ENCODE measurements around the gene DNAI7. TPM values are rescaled to one million over a fixed set of nuclear protein-coding genes. Genes with fewer than 3 reads are reported as not detected.
A peak's percentile ranks its signal among the peaks of the same experiment; 100 is the strongest.

DNAI7 gene
- total and polyA plus RNA-seq, 4 donors = 0.07 to 0.17 (median 0.14) TPM; not detected in 1

DNA sequence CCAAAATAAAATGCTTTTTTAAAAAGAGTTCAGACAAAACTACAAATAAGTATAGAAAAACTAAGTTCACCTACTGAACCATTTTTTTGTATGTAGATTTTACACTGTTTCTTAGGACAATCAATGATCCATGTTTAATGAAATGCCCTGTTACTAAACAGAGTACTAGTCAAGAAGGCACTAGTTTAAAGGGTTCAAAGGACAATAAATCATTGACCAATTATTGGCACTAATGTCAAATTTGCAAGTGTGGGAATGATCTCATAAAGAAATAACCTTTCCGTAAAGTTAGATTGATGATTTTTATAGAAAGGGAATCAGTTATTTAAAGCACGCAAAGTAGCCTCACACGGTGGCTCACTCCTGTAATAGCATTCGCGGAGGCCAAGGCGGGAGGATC, 4.2 kb downstream of the DNAI7 start:
- Histone ChIP-seq H3K27me3 (ENCODE audit: control insufficient read depth in 4 of 4, insufficient read depth in 4 of 4, low read length in 3 of 4) (no peaks in the 10 kb centered on the region), H3K9ac (ENCODE audit: low read depth in 1 of 2, low read length in 2 of 2) (no peak overlapping the region), H3K36me3 (ENCODE audit: control insufficient read depth in 4 of 4, insufficient read depth in 3 of 4, low read depth in 1 of 4, low read length in 3 of 4) (no peaks in the 10 kb centered on the region), H3K27ac (ENCODE audit: low read depth in 1 of 2, low read length in 2 of 2) (no peak overlapping the region), H3K4me1 (ENCODE audit: control insufficient read depth in 4 of 4, insufficient read depth in 4 of 4, low read length in 3 of 4) (peaks cover 0 to 9% (median 5%) of the 10 kb centered on the region in 4 donors), H3K9me3 (ENCODE audit: control insufficient read depth in 4 of 4, low read length in 3 of 4) (no peaks in the 10 kb centered on the region), H3K4me3 (ENCODE audit: low read depth in 1 of 3, low read length in 3 of 3) (no peak overlapping the region)
- no peak for DNase-seq (ENCODE audit: low spot score)
- no peak for TF ChIP-seq YY1 (IDR thresholded peaks at IDR 0.05)
- no peak for TF ChIP-seq RXRA (IDR thresholded peaks at IDR 0.05)
- peak in 1 of 2 donors; percentile 53 for TF ChIP-seq HNF4A (conservative IDR thresholded peaks at IDR 0.05)
- peak; percentile 13 for TF ChIP-seq SP1 (IDR thresholded peaks at IDR 0.05)
- TF ChIP-seq, protein P1, sequence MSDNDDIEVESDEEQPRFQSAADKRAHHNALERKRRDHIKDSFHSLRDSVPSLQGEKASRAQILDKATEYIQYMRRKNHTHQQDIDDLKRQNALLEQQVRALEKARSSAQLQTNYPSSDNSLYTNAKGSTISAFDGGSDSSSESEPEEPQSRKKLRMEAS (IDR thresholded peaks at IDR 0.05) = no peak
- 94% methylated on average over 6 of the region's 6 CpGs for WGBS

DNA sequence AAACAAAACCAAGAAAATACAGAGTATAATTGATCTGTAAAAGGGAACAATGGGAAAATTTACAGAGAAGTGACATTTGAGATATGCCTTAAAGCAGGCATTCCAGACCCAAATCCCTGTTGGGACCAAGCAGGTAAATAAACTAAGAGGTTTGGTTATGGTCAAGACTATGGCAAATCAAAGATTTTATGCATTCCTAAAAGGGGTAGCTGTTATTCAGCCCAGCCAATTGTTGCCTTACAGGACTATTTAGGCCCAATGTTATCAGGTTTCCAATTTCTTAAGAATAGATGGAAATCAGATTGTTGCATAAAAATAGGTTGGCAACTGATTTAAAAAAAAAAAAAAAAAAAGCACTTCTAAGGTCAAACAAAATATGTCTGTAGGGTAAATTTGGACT, 5.3 kb downstream of the DNAI7 start:
- Histone ChIP-seq H3K4me1 (ENCODE audit: control insufficient read depth in 4 of 4, insufficient read depth in 4 of 4, low read length in 3 of 4) (peaks cover 0 to 5% (median 3%) of the 10 kb centered on the region in 4 donors), H3K27ac (ENCODE audit: low read depth in 1 of 2, low read length in 2 of 2) (no peak overlapping the region), H3K4me3 (ENCODE audit: low read depth in 1 of 3, low read length in 3 of 3) (no peak overlapping the region), H3K36me3 (ENCODE audit: control insufficient read depth in 4 of 4, insufficient read depth in 3 of 4, low read depth in 1 of 4, low read length in 3 of 4) (no peaks in the 10 kb centered on the region), H3K9me3 (ENCODE audit: control insufficient read depth in 4 of 4, low read length in 3 of 4) (no peaks in the 10 kb centered on the region), H3K9ac (ENCODE audit: low read depth in 1 of 2, low read length in 2 of 2) (no peak overlapping the region), H3K27me3 (ENCODE audit: control insufficient read depth in 4 of 4, insufficient read depth in 4 of 4, low read length in 3 of 4) (no peaks in the 10 kb centered on the region)
- no peak for DNase-seq (ENCODE audit: low spot score)
- TF ChIP-seq EGR1 (IDR thresholded peaks at IDR 0.05; ENCODE audit: low read depth in 2 of 2) (no peak), HNF4A (conservative IDR thresholded peaks at IDR 0.05) (no peak), YY1 (IDR thresholded peaks at IDR 0.05) (no peak), TAF1 (conservative IDR thresholded peaks at IDR 0.05) (no peak), FOXA2 (IDR thresholded peaks at IDR 0.05) (no peak), RAD21 (IDR thresholded peaks at IDR 0.05) (no peak), JUND (IDR thresholded peaks at IDR 0.05) (no peak), FOXA1 (IDR thresholded peaks at IDR 0.05) (no peak), HNF4G (IDR thresholded peaks at IDR 0.05) (no peak), RXRA (IDR thresholded peaks at IDR 0.05) (no peak), NR2F2 (IDR thresholded peaks at IDR 0.05) (no peak), SP1 (IDR thresholded peaks at IDR 0.05) (no peak)
- TF ChIP-seq, protein P2, sequence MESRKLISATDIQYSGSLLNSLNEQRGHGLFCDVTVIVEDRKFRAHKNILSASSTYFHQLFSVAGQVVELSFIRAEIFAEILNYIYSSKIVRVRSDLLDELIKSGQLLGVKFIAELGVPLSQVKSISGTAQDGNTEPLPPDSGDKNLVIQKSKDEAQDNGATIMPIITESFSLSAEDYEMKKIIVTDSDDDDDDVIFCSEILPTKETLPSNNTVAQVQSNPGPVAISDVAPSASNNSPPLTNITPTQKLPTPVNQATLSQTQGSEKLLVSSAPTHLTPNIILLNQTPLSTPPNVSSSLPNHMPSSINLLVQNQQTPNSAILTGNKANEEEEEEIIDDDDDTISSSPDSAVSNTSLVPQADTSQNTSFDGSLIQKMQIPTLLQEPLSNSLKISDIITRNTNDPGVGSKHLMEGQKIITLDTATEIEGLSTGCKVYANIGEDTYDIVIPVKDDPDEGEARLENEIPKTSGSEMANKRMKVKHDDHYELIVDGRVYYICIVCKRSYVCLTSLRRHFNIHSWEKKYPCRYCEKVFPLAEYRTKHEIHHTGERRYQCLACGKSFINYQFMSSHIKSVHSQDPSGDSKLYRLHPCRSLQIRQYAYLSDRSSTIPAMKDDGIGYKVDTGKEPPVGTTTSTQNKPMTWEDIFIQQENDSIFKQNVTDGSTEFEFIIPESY (IDR thresholded peaks at IDR 0.05) = no peak
- TF ChIP-seq, protein P3, sequence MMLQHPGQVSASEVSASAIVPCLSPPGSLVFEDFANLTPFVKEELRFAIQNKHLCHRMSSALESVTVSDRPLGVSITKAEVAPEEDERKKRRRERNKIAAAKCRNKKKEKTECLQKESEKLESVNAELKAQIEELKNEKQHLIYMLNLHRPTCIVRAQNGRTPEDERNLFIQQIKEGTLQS (IDR thresholded peaks at IDR 0.05) = no peak
- TF ChIP-seq, protein P4, sequence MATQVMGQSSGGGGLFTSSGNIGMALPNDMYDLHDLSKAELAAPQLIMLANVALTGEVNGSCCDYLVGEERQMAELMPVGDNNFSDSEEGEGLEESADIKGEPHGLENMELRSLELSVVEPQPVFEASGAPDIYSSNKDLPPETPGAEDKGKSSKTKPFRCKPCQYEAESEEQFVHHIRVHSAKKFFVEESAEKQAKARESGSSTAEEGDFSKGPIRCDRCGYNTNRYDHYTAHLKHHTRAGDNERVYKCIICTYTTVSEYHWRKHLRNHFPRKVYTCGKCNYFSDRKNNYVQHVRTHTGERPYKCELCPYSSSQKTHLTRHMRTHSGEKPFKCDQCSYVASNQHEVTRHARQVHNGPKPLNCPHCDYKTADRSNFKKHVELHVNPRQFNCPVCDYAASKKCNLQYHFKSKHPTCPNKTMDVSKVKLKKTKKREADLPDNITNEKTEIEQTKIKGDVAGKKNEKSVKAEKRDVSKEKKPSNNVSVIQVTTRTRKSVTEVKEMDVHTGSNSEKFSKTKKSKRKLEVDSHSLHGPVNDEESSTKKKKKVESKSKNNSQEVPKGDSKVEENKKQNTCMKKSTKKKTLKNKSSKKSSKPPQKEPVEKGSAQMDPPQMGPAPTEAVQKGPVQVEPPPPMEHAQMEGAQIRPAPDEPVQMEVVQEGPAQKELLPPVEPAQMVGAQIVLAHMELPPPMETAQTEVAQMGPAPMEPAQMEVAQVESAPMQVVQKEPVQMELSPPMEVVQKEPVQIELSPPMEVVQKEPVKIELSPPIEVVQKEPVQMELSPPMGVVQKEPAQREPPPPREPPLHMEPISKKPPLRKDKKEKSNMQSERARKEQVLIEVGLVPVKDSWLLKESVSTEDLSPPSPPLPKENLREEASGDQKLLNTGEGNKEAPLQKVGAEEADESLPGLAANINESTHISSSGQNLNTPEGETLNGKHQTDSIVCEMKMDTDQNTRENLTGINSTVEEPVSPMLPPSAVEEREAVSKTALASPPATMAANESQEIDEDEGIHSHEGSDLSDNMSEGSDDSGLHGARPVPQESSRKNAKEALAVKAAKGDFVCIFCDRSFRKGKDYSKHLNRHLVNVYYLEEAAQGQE (IDR thresholded peaks at IDR 0.05) = no peak
- TF ChIP-seq, protein P1 (IDR thresholded peaks at IDR 0.05) = no peak
- TF ChIP-seq, protein P5, sequence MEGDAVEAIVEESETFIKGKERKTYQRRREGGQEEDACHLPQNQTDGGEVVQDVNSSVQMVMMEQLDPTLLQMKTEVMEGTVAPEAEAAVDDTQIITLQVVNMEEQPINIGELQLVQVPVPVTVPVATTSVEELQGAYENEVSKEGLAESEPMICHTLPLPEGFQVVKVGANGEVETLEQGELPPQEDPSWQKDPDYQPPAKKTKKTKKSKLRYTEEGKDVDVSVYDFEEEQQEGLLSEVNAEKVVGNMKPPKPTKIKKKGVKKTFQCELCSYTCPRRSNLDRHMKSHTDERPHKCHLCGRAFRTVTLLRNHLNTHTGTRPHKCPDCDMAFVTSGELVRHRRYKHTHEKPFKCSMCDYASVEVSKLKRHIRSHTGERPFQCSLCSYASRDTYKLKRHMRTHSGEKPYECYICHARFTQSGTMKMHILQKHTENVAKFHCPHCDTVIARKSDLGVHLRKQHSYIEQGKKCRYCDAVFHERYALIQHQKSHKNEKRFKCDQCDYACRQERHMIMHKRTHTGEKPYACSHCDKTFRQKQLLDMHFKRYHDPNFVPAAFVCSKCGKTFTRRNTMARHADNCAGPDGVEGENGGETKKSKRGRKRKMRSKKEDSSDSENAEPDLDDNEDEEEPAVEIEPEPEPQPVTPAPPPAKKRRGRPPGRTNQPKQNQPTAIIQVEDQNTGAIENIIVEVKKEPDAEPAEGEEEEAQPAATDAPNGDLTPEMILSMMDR (IDR thresholded peaks at IDR 0.05; ENCODE audit: low read depth, low read length, missing input control) = no peak

All from liver (tissue), 9 donors.